Mesendoderm (in vitro differentiated cells): Measurements from ENCODE around the gene FRRS1L.

Experiments used
- DNase-seq: peaks from one replicate; pipeline ENCODE4 v3.0.0; 2013
- H2AK5ac ChIP-seq: 2 replicates; pipeline ENCODE4 v1.6.1; 2013; ENCODE audit warnings: low read length, inconsistent platforms
- H2BK120ac ChIP-seq: 2 replicates; pipeline ENCODE4 v1.6.1; 2013; ENCODE audit warnings: low read depth, mild to moderate bottlenecking, low read length, moderate library complexity, mixed read lengths
- H2BK15ac ChIP-seq: replicated peaks from 2 replicates; pipeline ENCODE4 v1.6.1; 2013; ENCODE audit warnings: low read depth, mild to moderate bottlenecking, moderate library complexity
- H2BK5ac ChIP-seq: 2 replicates; pipeline ENCODE4 v1.6.1; 2013; ENCODE audit warnings: low read length, inconsistent platforms
- H3K18ac ChIP-seq: 2 replicates; pipeline ENCODE4 v1.6.1; 2013; ENCODE audit warnings: mild to moderate bottlenecking, low read length, mixed read lengths
- H3K23ac ChIP-seq: one replicate; pipeline ENCODE4 v1.6.1; 2013; ENCODE audit warnings: low read length
- H3K27ac ChIP-seq: 2 replicates; pipeline ENCODE4 v1.5.1; 2013; ENCODE audit warnings: low read depth, mild to moderate bottlenecking, inconsistent platforms, low read length, moderate library complexity
- H3K27me3 ChIP-seq: 2 replicates; pipeline ENCODE4 v1.6.1; 2013; ENCODE audit warnings: low read length, control low read depth, mild to moderate bottlenecking, inconsistent platforms; ENCODE audit not compliant: insufficient read depth, poor library complexity
- H3K36me3 ChIP-seq: 2 replicates; pipeline ENCODE4 v1.6.1; 2013; ENCODE audit warnings: low read length, inconsistent platforms; ENCODE audit not compliant: control insufficient read depth, insufficient read depth
- H3K4ac ChIP-seq: one replicate; pipeline ENCODE4 v1.6.1; 2013; ENCODE audit warnings: low read depth, mild to moderate bottlenecking, low read length, moderate library complexity
- H3K4me1 ChIP-seq: 2 replicates; pipeline ENCODE4 v1.6.1; 2013; ENCODE audit warnings: low read depth, low read length, inconsistent platforms; ENCODE audit not compliant: control insufficient read depth
- H3K4me2 ChIP-seq: 2 replicates; pipeline ENCODE4 v1.6.1; 2013; ENCODE audit warnings: low read length
- H3K4me3 ChIP-seq: 2 replicates; pipeline ENCODE4 v1.5.1; 2013; ENCODE audit warnings: mild to moderate bottlenecking, low read length
- H3K56ac ChIP-seq: one replicate; pipeline ENCODE4 v1.6.1; 2013; ENCODE audit warnings: low read length
- H3K79me1 ChIP-seq: 2 replicates; pipeline ENCODE4 v1.6.1; 2013; ENCODE audit warnings: low read length, inconsistent platforms
- H3K79me2 ChIP-seq: 2 replicates; pipeline ENCODE4 v1.6.1; 2013; ENCODE audit warnings: mild to moderate bottlenecking, low read length; ENCODE audit not compliant: control insufficient read depth, insufficient read depth
- H3K9ac ChIP-seq: 2 replicates; pipeline ENCODE4 v1.6.1; 2013; ENCODE audit warnings: low read length, inconsistent platforms
- H4K5ac ChIP-seq: one replicate; pipeline ENCODE4 v1.6.1; 2013; ENCODE audit warnings: low read length
- H4K8ac ChIP-seq: one replicate; pipeline ENCODE4 v1.6.1; 2013; ENCODE audit warnings: low read depth, mild to moderate bottlenecking, control low read depth, low read length, moderate library complexity
- WGBS: extraction: QIAGEN DNeasy Blood & Tissue Kit; methylation state at CpG from one replicate; pipeline ENCODE4 v1.1.7; 2013; ENCODE audit warnings: low lambda C conversion rate, missing lambda C conversion rate; ENCODE audit not compliant: insufficient coverage; ENCODE audit errors: extremely low coverage; 5-methylcytosine and 5-hydroxymethylcytosine counted together

The FRRS1L gene

GRCh38 chr9:109192732-109193361 lies 25.8 kb upstream of the FRRS1L start:
- H3K4ac ChIP-seq = no peak overlapping the region
- no peaks in the 10 kb centered on the region for H3K79me1 ChIP-seq
- H3K23ac ChIP-seq = no peak overlapping the region
- H3K4me3 ChIP-seq = no peak overlapping the region
- no peak overlapping the region for H3K18ac ChIP-seq
- H2BK120ac ChIP-seq = no peak overlapping the region
- no peaks in the 10 kb centered on the region for H3K27me3 ChIP-seq
- H2BK5ac ChIP-seq = no peak overlapping the region
- no peak overlapping the region for H4K5ac ChIP-seq
- WGBS = no CpG with 5 or more reads among the region's 7 CpGs
- DNase-seq = peak; percentile 69
- no peak overlapping the region for H3K27ac ChIP-seq
- H3K9ac ChIP-seq = no peak overlapping the region
- H3K79me2 ChIP-seq = no peaks in the 10 kb centered on the region
- no peak overlapping the region for H2BK15ac ChIP-seq
- H3K4me1 ChIP-seq = no peaks in the 10 kb centered on the region
- no peaks in the 10 kb centered on the region for H3K36me3 ChIP-seq
- no peak overlapping the region for H3K4me2 ChIP-seq
- H3K56ac ChIP-seq = no peak overlapping the region
- H4K8ac ChIP-seq = no peak overlapping the region
- H2AK5ac ChIP-seq = no peak overlapping the region

- no peak for DNase-seq
- Histone ChIP-seq H3K36me3 (no peaks in the 10 kb centered on the region), H3K27ac (no peak overlapping the region), H3K79me2 (no peaks in the 10 kb centered on the region), H4K5ac (no peak overlapping the region), H3K4ac (no peak overlapping the region), H3K4me2 (no peak overlapping the region), H3K9ac (no peak overlapping the region), H3K18ac (no peak overlapping the region), H2BK15ac (no peak overlapping the region), H3K56ac (no peak overlapping the region), H3K79me1 (no peaks in the 10 kb centered on the region), H4K8ac (no peak overlapping the region), H3K4me1 (no peaks in the 10 kb centered on the region), H3K23ac (no peak overlapping the region), H3K4me3 (no peak overlapping the region), H3K27me3 (no peaks in the 10 kb centered on the region), H2BK5ac (no peak overlapping the region), H2AK5ac (no peak overlapping the region), H2BK120ac (no peak overlapping the region)
- WGBS = no CpG with 5 or more reads among the region's 9 CpGs
Measured at GRCh38 chr9:109191746-109192145, 24.7 kb upstream of the FRRS1L start.

GRCh38 chr9:109190151-109190550 lies 23.1 kb upstream of the FRRS1L start:
- H3K56ac ChIP-seq = no peak overlapping the region
- no peak overlapping the region for H3K23ac ChIP-seq
- no peak overlapping the region for H3K4me2 ChIP-seq
- H3K4me1 ChIP-seq = no peaks in the 10 kb centered on the region
- H3K27ac ChIP-seq = no peak overlapping the region
- no peaks in the 10 kb centered on the region for H3K79me1 ChIP-seq
- no peaks in the 10 kb centered on the region for H3K79me2 ChIP-seq
- no peak overlapping the region for H3K9ac ChIP-seq
- no peak overlapping the region for H3K18ac ChIP-seq
- H4K5ac ChIP-seq = no peak overlapping the region
- WGBS = no CpG with 5 or more reads among the region's 1 CpG
- H2AK5ac ChIP-seq = no peak overlapping the region
- DNase-seq = peak; percentile 30
- H3K4me3 ChIP-seq = no peak overlapping the region
- H3K4ac ChIP-seq = no peak overlapping the region
- no peak overlapping the region for H4K8ac ChIP-seq
- H2BK5ac ChIP-seq = no peak overlapping the region
- no peaks in the 10 kb centered on the region for H3K36me3 ChIP-seq
- no peak overlapping the region for H2BK120ac ChIP-seq
- no peak overlapping the region for H2BK15ac ChIP-seq
- no peaks in the 10 kb centered on the region for H3K27me3 ChIP-seq

GRCh38 chr9:109186857-109187520 lies 19.9 kb upstream of the FRRS1L start:
- no peak overlapping the region for H2BK15ac ChIP-seq
- no peak overlapping the region for H3K18ac ChIP-seq
- no peak overlapping the region for H3K9ac ChIP-seq
- DNase-seq = no peak
- H3K79me1 ChIP-seq = no peaks in the 10 kb centered on the region
- H3K27me3 ChIP-seq = no peaks in the 10 kb centered on the region
- no peak overlapping the region for H3K56ac ChIP-seq
- H4K8ac ChIP-seq = no peak overlapping the region
- no peak overlapping the region for H2BK5ac ChIP-seq
- WGBS = no CpG with 5 or more reads among the region's 9 CpGs
- H3K4ac ChIP-seq = no peak overlapping the region
- H3K4me3 ChIP-seq = no peak overlapping the region
- H4K5ac ChIP-seq = no peak overlapping the region
- H2BK120ac ChIP-seq = no peak overlapping the region
- H2AK5ac ChIP-seq = no peak overlapping the region
- no peak overlapping the region for H3K27ac ChIP-seq
- H3K4me2 ChIP-seq = no peak overlapping the region
- no peaks in the 10 kb centered on the region for H3K79me2 ChIP-seq
- H3K4me1 ChIP-seq = no peaks in the 10 kb centered on the region
- no peaks in the 10 kb centered on the region for H3K36me3 ChIP-seq
- no peak overlapping the region for H3K23ac ChIP-seq

GRCh38 chr9:109182940-109183798 lies 16.1 kb upstream of the FRRS1L start:
- Histone ChIP-seq H3K27me3 (no peaks in the 10 kb centered on the region), H3K18ac (no peak overlapping the region), H2AK5ac (no peak overlapping the region), H3K4ac (no peak overlapping the region), H3K4me1 (no peaks in the 10 kb centered on the region), H3K9ac (no peak overlapping the region), H3K4me2 (no peak overlapping the region), H3K23ac (no peak overlapping the region), H3K79me1 (no peaks in the 10 kb centered on the region), H2BK15ac (no peak overlapping the region), H4K5ac (no peak overlapping the region), H3K4me3 (no peak overlapping the region), H2BK5ac (no peak overlapping the region), H3K36me3 (no peaks in the 10 kb centered on the region), H3K79me2 (no peaks in the 10 kb centered on the region), H3K27ac (no peak overlapping the region), H4K8ac (no peak overlapping the region), H2BK120ac (no peak overlapping the region), H3K56ac (no peak overlapping the region)
- DNase-seq = peak; percentile 68
- WGBS = no CpG with 5 or more reads among the region's 13 CpGs
